Measurements from ENCODE around the gene TSPAN4.

TSPAN4 gene

GRCh38 chr11:888310-889212 is 45.9 kb downstream of the TSPAN4 start:
- DNase-seq, result no peak
- TF ChIP-seq POLR2A (IDR thresholded peaks at IDR 0.05; ENCODE audit: low read length), result no peak
- no peak for TF ChIP-seq GATA1 (IDR thresholded peaks at IDR 0.05; ENCODE audit: low read depth, low read length)

GRCh38 chr11:889257-889656 is 46.6 kb downstream of the TSPAN4 start:
- TF ChIP-seq POLR2A (IDR thresholded peaks at IDR 0.05; ENCODE audit: low read length) (no peak), GATA1 (IDR thresholded peaks at IDR 0.05; ENCODE audit: low read depth, low read length) (no peak)
- no peak for DNase-seq

GRCh38 chr11:889687-890475 is 47.2 kb downstream of the TSPAN4 start:
- TF ChIP-seq GATA1 (IDR thresholded peaks at IDR 0.05; ENCODE audit: low read depth, low read length) (no peak), POLR2A (IDR thresholded peaks at IDR 0.05; ENCODE audit: low read length) (no peak)
- no peak for DNase-seq

DNA sequence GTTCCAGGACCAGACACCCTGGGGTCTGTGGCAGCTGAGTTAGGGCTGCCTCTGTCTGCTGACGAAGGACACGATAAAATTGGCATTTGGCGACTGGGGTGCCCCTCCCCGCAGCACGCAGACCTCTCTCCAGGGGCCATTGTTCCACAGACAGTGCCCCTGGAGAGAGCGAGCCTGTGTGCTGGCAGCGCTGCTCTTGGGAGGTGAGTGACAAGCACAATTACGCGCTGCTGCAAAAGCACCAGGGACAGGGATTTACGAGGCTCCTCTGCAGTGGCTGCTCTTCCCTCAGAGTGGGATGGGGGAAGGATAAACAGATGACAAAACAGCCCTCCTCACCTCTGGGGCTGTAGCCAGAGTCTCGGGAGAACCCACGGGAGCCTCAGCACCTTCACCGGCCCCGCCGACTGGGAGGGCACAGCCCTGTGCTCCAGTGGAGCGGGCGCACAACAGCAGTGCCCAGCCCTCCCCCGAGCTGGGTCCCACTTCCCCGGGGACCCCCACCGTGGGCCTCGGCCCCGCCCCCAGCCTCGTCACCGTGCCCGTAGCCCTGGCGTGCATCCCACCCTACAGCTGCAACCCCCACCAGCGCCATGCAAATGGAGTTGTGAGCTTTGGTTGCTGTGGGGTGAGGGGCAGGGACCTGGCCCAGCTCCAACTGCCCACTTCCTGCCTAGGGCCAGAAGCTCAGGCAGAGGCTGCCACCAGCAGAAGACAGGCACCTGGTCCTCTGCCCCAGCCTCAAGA is 48.3 kb downstream of the TSPAN4 start:
- DNase-seq, result no peak

DNA sequence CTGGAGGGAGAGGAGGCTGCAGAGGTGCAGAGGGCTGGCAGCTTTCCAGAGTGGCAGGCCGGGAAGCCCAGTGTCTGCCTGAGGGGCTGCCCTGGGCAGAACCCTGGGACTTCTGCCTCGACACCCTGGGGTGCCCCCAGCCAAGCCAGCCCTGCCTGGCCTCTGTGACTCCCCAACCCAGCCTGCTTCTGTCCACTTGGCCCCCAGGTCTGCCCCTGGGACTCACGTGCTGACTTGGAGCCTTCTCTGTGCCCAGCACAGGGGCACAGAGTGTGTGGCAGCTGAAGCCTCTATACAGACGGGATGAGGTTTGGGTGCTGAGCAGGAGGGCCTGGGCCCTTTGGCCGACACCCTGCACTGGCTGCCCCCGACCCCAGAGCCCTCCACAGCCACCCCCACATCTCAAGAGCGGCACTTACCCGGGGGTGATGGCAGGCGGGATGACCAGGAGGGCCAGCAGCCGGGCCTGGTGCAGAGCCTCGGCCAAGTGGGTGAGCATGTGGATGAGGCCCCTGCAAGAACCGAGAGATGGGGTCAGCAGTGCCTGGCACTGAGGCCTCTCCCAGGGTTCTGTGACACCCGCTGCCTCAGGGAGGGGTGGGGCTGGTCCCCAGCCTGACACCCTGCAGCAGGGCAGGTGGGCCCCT is 50.5 kb downstream of the TSPAN4 start:
- DNase-seq, result no peak
- no peak for TF ChIP-seq GATA1 (IDR thresholded peaks at IDR 0.05; ENCODE audit: low read depth, low read length)
- no peak for TF ChIP-seq POLR2A (IDR thresholded peaks at IDR 0.05; ENCODE audit: low read length)

More for the DNA sequence above, 48.3 kb downstream of the TSPAN4 start:
- TF ChIP-seq GATA1 (IDR thresholded peaks at IDR 0.05; ENCODE audit: low read depth, low read length) (no peak), POLR2A (IDR thresholded peaks at IDR 0.05; ENCODE audit: low read length) (no peak)

DNA sequence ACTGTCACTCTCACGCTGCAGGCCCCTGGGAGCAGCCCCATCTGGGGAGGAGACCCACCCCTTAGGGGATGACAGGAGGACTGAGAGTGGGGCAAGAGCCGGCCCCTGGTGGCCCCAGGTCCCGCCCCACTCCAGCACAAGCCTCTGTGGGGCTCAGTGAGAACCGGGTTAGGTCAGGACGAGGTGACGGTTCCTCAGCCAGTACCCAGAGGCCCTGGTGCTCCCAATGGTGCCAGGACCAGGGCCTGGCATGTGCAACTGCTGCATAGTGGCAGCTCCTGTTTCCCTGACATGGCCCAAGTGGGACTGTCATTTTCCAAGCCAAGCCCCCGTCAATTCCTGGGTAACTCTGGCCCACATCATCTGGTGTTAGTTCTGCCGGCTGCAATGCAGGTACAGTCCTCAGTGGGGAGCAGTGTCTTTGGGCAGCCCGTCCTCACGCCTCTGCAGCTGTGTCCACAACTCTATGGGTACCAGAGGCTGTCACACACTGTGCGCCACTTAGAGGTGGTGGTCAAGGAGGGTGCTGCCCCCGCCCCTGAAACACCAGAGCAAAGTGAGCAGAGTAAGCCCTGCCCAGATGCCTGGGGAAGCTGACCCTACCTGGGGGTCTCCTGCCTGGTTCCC is 52.0 kb downstream of the TSPAN4 start:
- DNase-seq, result no peak
- TF ChIP-seq POLR2A (IDR thresholded peaks at IDR 0.05; ENCODE audit: low read length), result no peak
- no peak for TF ChIP-seq GATA1 (IDR thresholded peaks at IDR 0.05; ENCODE audit: low read depth, low read length)

- DNase-seq, result no peak
- TF ChIP-seq GATA1 (IDR thresholded peaks at IDR 0.05; ENCODE audit: low read depth, low read length) (no peak), POLR2A (IDR thresholded peaks at IDR 0.05; ENCODE audit: low read length) (no peak)
Measured at GRCh38 chr11:895331-896110, 52.9 kb downstream of the TSPAN4 start.

DNA sequence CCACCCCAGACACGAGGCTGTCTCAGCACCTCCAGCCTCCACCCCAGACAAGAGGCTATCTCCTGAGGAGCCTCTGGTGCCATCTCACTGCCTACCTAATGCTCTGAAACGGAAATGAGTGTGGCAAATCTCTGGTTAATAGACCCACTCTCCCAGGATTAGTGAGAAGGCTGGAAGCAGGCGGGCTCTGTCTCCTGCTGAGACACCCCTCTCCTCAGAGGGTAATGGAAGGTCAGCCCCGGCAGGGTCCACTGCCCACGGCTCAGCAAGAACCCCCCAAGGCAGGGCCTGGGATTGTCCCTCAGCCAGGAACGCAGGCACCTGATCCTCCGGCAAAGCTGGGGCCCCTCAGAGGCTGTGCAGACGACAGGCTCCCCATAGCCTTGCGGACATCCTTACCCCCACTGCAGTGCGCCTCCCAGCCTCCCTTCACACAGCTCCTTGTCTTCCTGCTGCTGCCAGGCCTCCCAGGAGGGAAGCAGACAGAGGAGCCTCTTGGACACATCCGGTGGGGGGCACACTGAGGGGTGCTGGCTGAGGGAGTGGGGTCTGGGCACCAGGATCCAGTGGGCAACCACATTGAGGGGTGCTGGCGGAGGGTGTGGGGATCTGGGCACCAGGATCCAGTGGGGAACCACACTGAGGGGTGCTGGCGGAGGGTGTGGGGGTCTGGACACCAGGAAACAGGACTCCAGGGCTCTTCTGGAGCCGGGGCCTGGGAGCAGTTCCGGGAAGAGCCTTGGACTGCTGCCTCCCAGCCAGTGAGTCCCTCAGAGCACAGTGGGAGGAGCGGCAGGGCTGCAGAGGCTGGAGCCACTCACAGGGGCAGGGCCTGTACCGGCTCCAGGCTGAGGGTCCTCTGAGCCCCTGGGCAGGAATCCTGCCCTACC is 54.8 kb downstream of the TSPAN4 start:
- no peak for TF ChIP-seq GATA1 (IDR thresholded peaks at IDR 0.05; ENCODE audit: low read depth, low read length)
- TF ChIP-seq POLR2A (IDR thresholded peaks at IDR 0.05; ENCODE audit: low read length), result peak; percentile 9
- DNase-seq, result no peak

GRCh38 chr11:898143-898511 is 55.5 kb downstream of the TSPAN4 start:
- peak; percentile 3 for TF ChIP-seq POLR2A (IDR thresholded peaks at IDR 0.05; ENCODE audit: low read length)
- TF ChIP-seq GATA1 (IDR thresholded peaks at IDR 0.05; ENCODE audit: low read depth, low read length), result no peak
- peak; percentile 38 to 49 for DNase-seq

- peak; percentile 37 to 56 for DNase-seq
- no peak for TF ChIP-seq POLR2A (IDR thresholded peaks at IDR 0.05; ENCODE audit: low read length)
- no peak for TF ChIP-seq GATA1 (IDR thresholded peaks at IDR 0.05; ENCODE audit: low read depth, low read length)
Measured at GRCh38 chr11:898540-899190, 56.0 kb downstream of the TSPAN4 start.

GRCh38 chr11:899724-900123 is 57.1 kb downstream of the TSPAN4 start:
- TF ChIP-seq POLR2A (IDR thresholded peaks at IDR 0.05; ENCODE audit: low read length) (no peak), GATA1 (IDR thresholded peaks at IDR 0.05; ENCODE audit: low read depth, low read length) (no peak)
- DNase-seq, result no peak
